Endothelial cell (in vitro differentiated cells): ENCODE results near the gene SLC6A2. TPM values are rescaled to one million over a fixed set of nuclear protein-coding genes. Genes with fewer than 3 reads are reported as not detected.

Experiments
- DNase-seq: peaks from one replicate; pipeline ENCODE4 v3.0.0; 2021; ENCODE audit warnings: low spot score
- H3K27ac Mint-ChIP-seq: one replicate; pipeline ENCODE4 v1.8.0; 2021; ENCODE audit warnings: mixed read lengths, inconsistent platforms; ENCODE audit not compliant: unreplicated experiment
- H3K27me3 Mint-ChIP-seq: one replicate; pipeline ENCODE4 v1.8.0; 2021; ENCODE audit warnings: mild to moderate bottlenecking, moderate library complexity, mixed read lengths, inconsistent platforms; ENCODE audit not compliant: unreplicated experiment
- H3K36me3 Mint-ChIP-seq: one replicate; pipeline ENCODE4 v1.8.0; 2021; ENCODE audit warnings: mild to moderate bottlenecking, low read depth, mixed read lengths, inconsistent platforms; ENCODE audit not compliant: unreplicated experiment
- H3K4me1 Mint-ChIP-seq: one replicate; pipeline ENCODE4 v1.8.0; 2021; ENCODE audit warnings: mild to moderate bottlenecking, mixed read lengths, inconsistent platforms; ENCODE audit not compliant: unreplicated experiment
- H3K4me3 Mint-ChIP-seq: one replicate; pipeline ENCODE4 v1.8.0; 2021; ENCODE audit warnings: mild to moderate bottlenecking, mixed read lengths, inconsistent platforms; ENCODE audit not compliant: unreplicated experiment
- H3K9me3 Mint-ChIP-seq: one replicate; pipeline ENCODE4 v1.8.0; 2021; ENCODE audit warnings: mixed read lengths, inconsistent platforms; ENCODE audit not compliant: unreplicated experiment
- CTCF ChIP-seq: fragments of 200-600 bp; sonication (generic); IDR thresholded peaks from one replicate; pipeline ENCODE4 v1.5.0; 2021; ENCODE audit warnings: antibody characterized with exemption; ENCODE audit not compliant: unreplicated experiment
- total RNA-seq: library from RNA; stranded (reverse); fragmentation: NEBNext Ultra II Directional; extraction: Animal tissue kit (Norgen Biotek cat#: 25700); gene quantifications from one replicate; pipeline ENCODE4 v1.2.1, GENCODE V29; 2021; ENCODE audit not compliant: unreplicated experiment

SLC6A2 gene
- total RNA-seq, 1 donor from 2014 or later, result not detected

DNA sequence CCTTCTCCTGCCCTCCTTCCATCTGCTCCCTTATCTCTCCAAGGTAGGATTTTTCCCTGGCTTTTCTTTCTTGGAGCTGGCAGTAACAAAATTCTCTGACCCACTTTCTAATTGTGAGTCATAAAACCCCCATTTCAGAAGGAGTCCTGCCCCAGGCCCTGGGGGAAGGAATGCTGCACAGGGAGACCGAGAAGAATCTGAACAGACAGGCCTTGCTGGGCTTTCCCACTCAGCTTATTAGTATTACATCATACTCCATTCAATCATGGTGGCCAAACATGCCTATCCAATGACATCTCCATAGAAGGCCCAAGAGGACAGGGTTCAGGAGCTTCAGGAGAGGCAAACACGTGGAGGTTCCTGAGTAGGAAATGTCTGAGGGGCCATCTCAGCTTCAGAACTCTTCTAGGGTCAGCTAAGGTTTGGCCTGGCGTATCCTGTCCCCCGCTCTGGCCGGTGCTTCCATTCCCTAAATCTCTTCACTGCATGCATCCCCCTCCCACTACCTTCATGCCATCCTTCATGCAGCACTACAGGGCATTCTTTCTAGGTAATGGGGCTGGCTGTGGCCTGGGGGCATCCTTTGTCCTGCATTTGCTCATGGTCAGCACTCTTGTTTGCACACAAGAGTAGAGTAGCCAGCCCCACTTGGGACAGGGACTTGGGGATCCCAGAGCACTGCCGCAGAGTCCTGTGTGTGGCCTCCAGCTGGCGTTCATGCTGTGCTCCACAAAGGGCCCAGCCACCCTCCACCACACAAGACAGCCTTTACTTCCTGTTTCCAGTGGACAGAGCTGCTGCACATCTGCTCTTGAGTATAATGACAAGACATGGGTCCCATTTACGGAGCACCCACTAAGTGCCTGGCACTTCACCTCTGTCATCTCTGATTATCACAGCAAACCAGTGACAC lies 8.2 kb downstream of the SLC6A2 start:
- H3K27me3 Mint-ChIP-seq, result peaks cover 5% of the 10 kb centered on the region
- no peak for DNase-seq
- peak overlapping the region; percentile 30 for H3K27ac Mint-ChIP-seq
- H3K4me3 Mint-ChIP-seq, result no peak overlapping the region
- H3K4me1 Mint-ChIP-seq, result peaks cover 9% of the 10 kb centered on the region
- no peaks in the 10 kb centered on the region for H3K9me3 Mint-ChIP-seq
- peaks cover 5% of the 10 kb centered on the region for H3K36me3 Mint-ChIP-seq
- TF ChIP-seq CTCF, result no peak

DNA sequence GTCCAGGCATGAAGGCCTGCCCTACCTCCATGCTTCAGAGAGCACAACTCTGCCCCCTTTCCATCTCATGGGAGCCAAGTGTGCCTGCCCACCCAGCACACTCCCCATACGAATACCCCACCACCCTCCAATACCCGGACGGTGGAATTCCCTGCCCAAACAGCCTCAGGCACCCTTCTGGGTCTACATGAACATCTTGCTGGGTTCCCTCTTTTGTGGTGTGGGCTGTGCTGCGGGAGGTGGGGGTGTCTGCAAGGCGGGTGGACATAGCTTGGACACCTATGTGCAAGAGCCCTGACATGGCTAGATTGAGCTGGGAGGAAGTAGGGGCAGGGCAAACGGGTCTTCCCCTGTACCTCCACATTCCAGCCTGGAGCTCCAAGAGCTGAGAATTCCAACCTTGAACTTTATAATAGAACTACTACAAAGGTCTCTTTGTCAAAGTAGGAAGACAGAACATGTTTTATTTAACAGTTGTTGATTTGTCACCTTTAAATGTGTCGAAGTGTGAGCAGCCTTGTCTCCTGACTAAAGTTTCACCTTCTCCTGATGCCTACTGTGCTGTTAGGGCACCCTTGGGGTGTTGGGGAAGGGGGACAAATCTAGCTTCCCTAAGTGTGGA lies 9.1 kb downstream of the SLC6A2 start:
- no peak for TF ChIP-seq CTCF
- H3K36me3 Mint-ChIP-seq, result peaks cover 5% of the 10 kb centered on the region
- H3K4me3 Mint-ChIP-seq, result no peak overlapping the region
- no peaks in the 10 kb centered on the region for H3K9me3 Mint-ChIP-seq
- peaks cover 5% of the 10 kb centered on the region for H3K27me3 Mint-ChIP-seq
- no peak overlapping the region for H3K27ac Mint-ChIP-seq
- no peak for DNase-seq
- peaks cover 10% of the 10 kb centered on the region for H3K4me1 Mint-ChIP-seq

DNA sequence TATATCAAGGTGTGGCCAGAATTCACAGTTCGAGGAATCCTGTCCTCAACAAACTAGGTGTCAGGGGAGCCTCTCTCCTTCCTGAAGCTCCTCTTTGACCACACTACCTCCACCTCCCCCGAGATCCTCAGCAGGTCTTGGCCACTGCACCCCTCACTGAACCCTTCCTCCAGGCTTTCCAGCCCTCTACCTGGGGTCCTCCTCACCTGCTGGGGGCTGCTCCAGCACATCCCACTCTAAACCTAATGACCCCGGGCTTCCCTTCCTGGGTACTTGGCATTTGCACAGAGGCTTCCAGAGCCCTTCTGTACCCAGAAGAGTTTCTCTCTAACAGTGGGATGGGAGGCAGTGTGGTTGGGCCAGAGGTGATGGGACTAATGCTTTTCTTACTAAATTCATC lies 9.7 kb downstream of the SLC6A2 start:
- Mint-ChIP-seq H3K9me3 (no peaks in the 10 kb centered on the region), H3K27me3 (peaks cover 2% of the 10 kb centered on the region)
- no peak for DNase-seq

DNA sequence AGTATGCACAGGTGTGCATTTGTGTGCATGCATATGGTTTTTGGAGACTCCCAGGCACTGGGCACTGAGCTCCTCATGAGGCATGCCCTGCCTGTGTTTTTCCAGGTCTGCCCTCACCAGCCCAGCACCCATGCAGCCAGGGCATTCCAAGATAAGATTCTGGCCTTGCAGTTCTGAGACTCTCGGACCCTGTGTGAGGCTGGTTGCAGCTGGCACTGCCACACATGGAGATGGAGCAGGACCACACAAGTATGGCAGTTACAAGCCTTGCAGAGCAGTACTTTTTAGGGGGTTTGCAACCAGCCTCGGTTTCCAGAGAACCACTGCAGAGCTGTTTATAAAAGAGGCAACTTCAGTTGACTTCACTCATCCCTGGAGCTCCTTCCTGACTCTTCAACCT lies 10.2 kb downstream of the SLC6A2 start:
- H3K27me3 Mint-ChIP-seq, result peaks cover 2% of the 10 kb centered on the region
- no peak for TF ChIP-seq CTCF
- H3K4me1 Mint-ChIP-seq, result peaks cover 10% of the 10 kb centered on the region
- H3K9me3 Mint-ChIP-seq, result no peaks in the 10 kb centered on the region
- no peak for DNase-seq
- peaks cover 5% of the 10 kb centered on the region for H3K36me3 Mint-ChIP-seq
- H3K4me3 Mint-ChIP-seq, result no peak overlapping the region
- no peak overlapping the region for H3K27ac Mint-ChIP-seq

More for the DNA sequence above, 9.7 kb downstream of the SLC6A2 start:
- TF ChIP-seq CTCF, result no peak
- no peak overlapping the region for H3K27ac Mint-ChIP-seq
- H3K4me1 Mint-ChIP-seq, result peaks cover 10% of the 10 kb centered on the region
- H3K36me3 Mint-ChIP-seq, result peaks cover 5% of the 10 kb centered on the region
- H3K4me3 Mint-ChIP-seq, result no peak overlapping the region

GRCh38 chr16:55667753-55668152 lies 12.0 kb downstream of the SLC6A2 start:
- TF ChIP-seq CTCF, result no peak
- Mint-ChIP-seq H3K4me3 (no peak overlapping the region), H3K9me3 (no peaks in the 10 kb centered on the region), H3K27me3 (peaks cover 2% of the 10 kb centered on the region), H3K4me1 (peaks cover 10% of the 10 kb centered on the region), H3K27ac (peak overlapping the region; percentile 90), H3K36me3 (peaks cover 5% of the 10 kb centered on the region)
- no peak for DNase-seq
